ENCODE measurements around the gene PTPRR.
"Not testable (repeated sequence)": the region's sequence is repeated elsewhere in the genome, so short reads cannot be mapped to it uniquely, and the experiment has no call there.

PTPRR gene

DNA sequence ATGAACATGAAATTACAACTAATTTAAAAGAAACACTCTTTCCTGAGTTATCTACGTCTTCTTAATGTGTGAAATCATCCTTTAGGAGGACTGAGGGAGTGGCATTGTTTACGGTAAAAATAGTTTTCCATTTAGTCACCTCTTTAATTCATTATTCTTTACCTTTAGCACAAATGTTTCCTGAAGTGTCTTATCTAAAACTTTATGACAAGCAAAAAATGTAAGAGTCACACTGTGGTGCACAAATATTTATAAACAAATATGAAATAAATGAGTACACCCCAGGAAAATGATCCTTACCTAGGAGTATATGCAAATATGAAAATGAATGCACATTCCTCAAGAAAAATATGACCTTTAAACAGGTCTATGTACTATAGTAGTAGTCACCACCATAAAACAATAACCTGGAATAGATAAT, 104.6 kb downstream of the PTPRR start:
- in situ Hi-C loops (cut with HindIII; ENCODE audit: low pct_ligation_motif_present, low pct_unique_long_range_greater_than_20kb, low sequenced_read_pairs), result no loop called here
- no peak for DNase-seq

- DNase-seq, result no peak
- in situ Hi-C loops (cut with HindIII; ENCODE audit: low pct_ligation_motif_present, low pct_unique_long_range_greater_than_20kb, low sequenced_read_pairs), result no loop called here
Observed at GRCh38 chr12:70815056-70815455, 105.5 kb downstream of the PTPRR start.

DNA sequence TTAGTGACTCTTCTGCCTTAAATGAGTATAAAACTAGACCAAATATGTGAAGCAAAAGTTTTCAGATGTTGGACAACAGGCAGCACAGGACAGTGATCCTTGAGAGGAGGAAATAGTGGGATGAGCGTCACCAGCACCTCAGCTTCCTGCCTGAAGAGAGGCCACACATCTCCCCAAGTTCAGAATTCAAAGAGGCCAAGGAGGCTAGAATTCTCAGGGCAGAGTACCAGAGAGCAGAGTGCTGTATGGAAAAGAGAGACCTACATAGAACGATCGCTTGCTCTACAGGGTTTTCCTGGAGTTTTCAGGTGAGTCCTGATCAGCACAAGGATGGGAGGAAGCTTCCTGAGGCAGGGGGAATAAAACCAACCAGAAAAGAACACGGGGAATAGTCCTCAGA, 107.0 kb downstream of the PTPRR start:
- in situ Hi-C loops (cut with HindIII; ENCODE audit: low pct_ligation_motif_present, low pct_unique_long_range_greater_than_20kb, low sequenced_read_pairs), result no loop called here
- DNase-seq, result no peak

- in situ Hi-C loops (cut with HindIII; ENCODE audit: low pct_ligation_motif_present, low pct_unique_long_range_greater_than_20kb, low sequenced_read_pairs), result no loop called here
Observed at GRCh38 chr12:70812136-70812535, 108.4 kb downstream of the PTPRR start.

GRCh38 chr12:70809887-70810286, 110.7 kb downstream of the PTPRR start:
- DNase-seq, result no peak
- in situ Hi-C loops (cut with HindIII; ENCODE audit: low pct_ligation_motif_present, low pct_unique_long_range_greater_than_20kb, low sequenced_read_pairs), result no loop called here

More at GRCh38 chr12:70812136-70812535, 108.4 kb downstream of the PTPRR start:
- DNase-seq, result no peak

GRCh38 chr12:70807993-70808392, 112.5 kb downstream of the PTPRR start:
- in situ Hi-C loops (cut with HindIII; ENCODE audit: low pct_ligation_motif_present, low pct_unique_long_range_greater_than_20kb, low sequenced_read_pairs); DNase-seq: not testable (repeated sequence)

GRCh38 chr12:70806827-70807226, 113.7 kb downstream of the PTPRR start:
- no peak for DNase-seq
- in situ Hi-C loops (cut with HindIII; ENCODE audit: low pct_ligation_motif_present, low pct_unique_long_range_greater_than_20kb, low sequenced_read_pairs), result no loop called here

DNA sequence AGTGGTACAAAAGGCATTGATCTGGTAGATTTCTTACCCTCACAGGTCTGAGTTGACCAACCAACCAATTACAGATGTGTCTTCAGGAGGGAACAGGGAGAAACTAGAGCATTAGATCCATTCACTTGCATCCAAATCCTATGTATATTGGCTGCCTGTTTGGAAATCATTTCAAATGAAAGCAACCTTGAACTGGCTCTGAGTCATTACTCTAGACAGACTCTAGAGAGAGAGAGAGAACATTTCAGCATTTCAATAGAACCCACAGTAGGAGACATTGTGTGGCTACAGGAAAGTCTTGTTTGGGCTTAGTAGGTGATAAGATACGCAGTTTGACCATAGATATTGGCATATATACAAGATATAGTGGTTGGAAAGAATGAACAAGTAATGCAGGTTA, 114.5 kb downstream of the PTPRR start:
- in situ Hi-C loops (cut with HindIII; ENCODE audit: low pct_ligation_motif_present, low pct_unique_long_range_greater_than_20kb, low sequenced_read_pairs), result no loop called here

GRCh38 chr12:70798016-70798783, 122.3 kb downstream of the PTPRR start:
- in situ Hi-C loops (cut with HindIII; ENCODE audit: low pct_ligation_motif_present, low pct_unique_long_range_greater_than_20kb, low sequenced_read_pairs), result no loop called here
- no peak for DNase-seq

More for the DNA sequence above, 114.5 kb downstream of the PTPRR start:
- no peak for DNase-seq

- in situ Hi-C loops (cut with HindIII; ENCODE audit: low pct_ligation_motif_present, low pct_unique_long_range_greater_than_20kb, low sequenced_read_pairs), result no loop called here
- DNase-seq, result no peak
Observed at GRCh38 chr12:70796989-70797388, 123.5 kb downstream of the PTPRR start.

DNA sequence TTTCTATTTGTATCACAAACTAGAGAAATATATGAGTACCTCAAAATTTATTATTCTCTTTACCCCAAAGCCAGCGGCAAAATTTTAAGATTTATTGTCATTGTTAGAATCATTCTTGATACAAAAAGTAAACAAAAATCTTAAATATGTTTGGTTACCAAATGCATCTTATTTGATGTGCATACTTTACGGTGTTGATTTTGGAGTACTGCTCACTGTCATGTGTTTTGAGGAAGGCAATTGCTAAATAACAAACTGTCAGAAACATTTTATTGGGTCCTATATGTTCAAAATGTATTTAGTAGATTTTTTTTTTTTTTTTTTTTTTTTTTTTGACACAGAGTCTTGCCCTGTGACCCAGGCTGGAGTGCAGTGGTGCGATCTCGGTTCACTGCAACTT, 124.9 kb downstream of the PTPRR start:
- in situ Hi-C loops (cut with HindIII; ENCODE audit: low pct_ligation_motif_present, low pct_unique_long_range_greater_than_20kb, low sequenced_read_pairs), result no loop called here
- DNase-seq, result no peak

- no peak for DNase-seq
- in situ Hi-C loops (cut with HindIII; ENCODE audit: low pct_ligation_motif_present, low pct_unique_long_range_greater_than_20kb, low sequenced_read_pairs), result no loop called here
Observed at GRCh38 chr12:70794131-70794530, 126.4 kb downstream of the PTPRR start.

DNA sequence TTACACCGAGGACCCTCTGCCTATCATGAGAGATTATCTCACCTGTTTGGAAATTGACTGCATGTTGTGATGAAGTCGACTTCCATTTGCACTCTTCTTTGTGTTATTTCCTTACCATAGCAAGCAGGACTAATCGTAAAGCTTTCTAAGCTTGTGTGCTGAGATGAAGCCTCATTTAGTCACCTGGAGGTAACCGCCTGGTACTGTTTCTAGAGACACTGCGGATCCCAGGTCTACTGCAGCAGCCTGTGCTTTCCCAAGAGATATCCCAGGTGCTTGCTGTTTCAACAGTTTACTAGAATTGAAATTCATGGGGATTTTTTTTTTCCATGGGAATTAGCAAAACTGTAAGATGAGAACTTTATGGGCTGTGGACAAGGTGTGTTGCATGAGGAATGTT, 131.8 kb downstream of the PTPRR start:
- in situ Hi-C loops (cut with HindIII; ENCODE audit: low pct_ligation_motif_present, low pct_unique_long_range_greater_than_20kb, low sequenced_read_pairs), result no loop called here
- no peak for DNase-seq

GRCh38 chr12:70787612-70788011, 132.9 kb downstream of the PTPRR start:
- in situ Hi-C loops (cut with HindIII; ENCODE audit: low pct_ligation_motif_present, low pct_unique_long_range_greater_than_20kb, low sequenced_read_pairs), result no loop called here
- DNase-seq, result no peak

GRCh38 chr12:70785896-70786295, 134.6 kb downstream of the PTPRR start:
- in situ Hi-C loops (cut with HindIII; ENCODE audit: low pct_ligation_motif_present, low pct_unique_long_range_greater_than_20kb, low sequenced_read_pairs), result no loop called here
- DNase-seq, result no peak

- in situ Hi-C loops (cut with HindIII; ENCODE audit: low pct_ligation_motif_present, low pct_unique_long_range_greater_than_20kb, low sequenced_read_pairs), result no loop called here
Observed at GRCh38 chr12:70784042-70784668, 136.4 kb downstream of the PTPRR start.

GRCh38 chr12:70783455-70783854, 137.1 kb downstream of the PTPRR start:
- no peak for DNase-seq
- in situ Hi-C loops (cut with HindIII; ENCODE audit: low pct_ligation_motif_present, low pct_unique_long_range_greater_than_20kb, low sequenced_read_pairs), result no loop called here

More at GRCh38 chr12:70784042-70784668, 136.4 kb downstream of the PTPRR start:
- DNase-seq, result no peak

- in situ Hi-C loops (cut with HindIII; ENCODE audit: low pct_ligation_motif_present, low pct_unique_long_range_greater_than_20kb, low sequenced_read_pairs), result no loop called here
- DNase-seq, result no peak
Observed at GRCh38 chr12:70779250-70779649, 141.3 kb downstream of the PTPRR start.

DNA sequence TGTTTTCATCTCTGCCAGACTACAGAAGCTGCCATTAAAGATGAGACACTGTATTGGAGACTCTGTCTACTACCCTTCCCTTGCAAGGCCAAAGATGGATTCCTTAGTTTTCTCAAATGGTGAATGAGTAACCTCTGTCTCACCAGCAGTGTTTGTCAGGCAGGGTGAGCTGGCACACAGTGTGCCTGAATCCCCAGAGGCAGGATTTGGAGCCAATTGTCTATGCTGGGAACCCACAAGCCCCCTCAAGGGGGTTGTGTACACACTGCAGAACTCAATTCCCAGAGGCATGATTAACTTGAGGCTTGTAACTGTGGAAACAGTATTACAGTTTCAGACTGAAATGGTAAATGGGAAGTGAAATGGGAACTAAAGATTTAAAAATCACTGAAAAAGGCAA, 146.5 kb downstream of the PTPRR start:
- in situ Hi-C loops (cut with HindIII; ENCODE audit: low pct_ligation_motif_present, low pct_unique_long_range_greater_than_20kb, low sequenced_read_pairs), result no loop called here
- peak; percentile 10 for DNase-seq

DNA sequence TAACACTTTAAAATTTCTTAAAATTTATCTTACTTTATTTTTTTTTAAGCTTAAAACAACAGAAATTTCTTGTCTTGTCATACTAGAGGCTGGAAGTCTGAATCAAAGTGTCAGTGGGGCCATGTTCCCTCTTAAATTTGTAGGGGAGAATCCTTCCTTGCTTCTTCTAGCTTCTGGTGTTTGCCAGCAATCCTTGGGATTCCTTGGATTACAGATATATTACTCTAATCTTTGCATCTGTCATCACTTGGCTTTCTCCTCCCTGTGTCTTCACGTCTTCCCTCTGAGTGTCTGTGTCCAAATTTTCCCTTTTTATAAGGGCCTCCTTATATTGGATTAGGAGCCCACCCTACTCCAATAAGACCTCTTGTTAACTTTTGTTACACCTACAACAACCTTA, 147.7 kb downstream of the PTPRR start:
- DNase-seq, result no peak
- in situ Hi-C loops (cut with HindIII; ENCODE audit: low pct_ligation_motif_present, low pct_unique_long_range_greater_than_20kb, low sequenced_read_pairs), result no loop called here
